Endothelial cell of umbilical vein (primary cell): ENCODE results near the gene HELZ2. TPM values are rescaled to one million over a fixed set of nuclear protein-coding genes. Genes with fewer than 3 reads are reported as not detected.

Experiments
- BruUV-seq: library from RNA; stranded (reverse); fragments of 400-500 nt; replicated peaks from 2 replicates; lab custom pipeline; 2021; lab: Mats Ljungman, UMichigan
- CTCF ChIA-PET: fragments of 300-600, 350-600 bp; sonication (Branson Sonifier 250); formaldehyde crosslinking; loops from one replicate; lab custom pipeline; 2021; ENCODE audit warnings: antibody characterized with exemption, inconsistent platforms; lab: Charles Lee
- POLR2A ChIA-PET: fragments of 300-600, 350-600 bp; sonication (Branson Sonifier 250); formaldehyde crosslinking; loops from one replicate; lab custom pipeline; 2021; ENCODE audit warnings: antibody characterized with exemption, inconsistent platforms; lab: Charles Lee
- DNase-seq: peaks from one replicate; pipeline ENCODE4 v3.0.0-alpha.2; 2011; ENCODE audit warnings: low read depth, low spot score
- FAIRE-seq: peaks from 2 replicates; lab custom pipeline; 2011; peaks lifted over from hg19 to GRCh38; lab: Jason Lieb, UNC
- H2AFZ ChIP-seq: 2 replicates; pipeline ENCODE4 v1.6.0; 2012; ENCODE audit warnings: low read depth, low read length, control low read depth, inconsistent platforms
- H3K27ac ChIP-seq: 2 replicates; pipeline ENCODE4 v1.5.1; 2011; ENCODE audit warnings: low read depth, mild to moderate bottlenecking, control low read depth, low read length, moderate library complexity; ENCODE audit not compliant: insufficient read depth
- H3K27me3 ChIP-seq, 2 experiments: 2 replicates each; pipeline versions ENCODE4 v1.6.0 to v1.6.1; 2011; ENCODE audit warnings: low read length in 2 of 2, mixed read lengths in 1 of 2; ENCODE audit not compliant: control insufficient read depth in 2 of 2, insufficient read depth in 2 of 2
- H3K36me3 ChIP-seq, 2 experiments: 2 replicates in 1 of 2; 3 replicates in 1 of 2; pipeline ENCODE4 v1.5.1; 2011; ENCODE audit warnings: low read length in 2 of 2, mild to moderate bottlenecking in 1 of 2, moderate library complexity in 1 of 2; ENCODE audit not compliant: control insufficient read depth in 2 of 2, insufficient read depth in 2 of 2; ENCODE audit errors: extremely low read depth in 1 of 2
- H3K4me1 ChIP-seq: 3 replicates; pipeline ENCODE4 v1.5.1; 2011; ENCODE audit warnings: mild to moderate bottlenecking, low read length; ENCODE audit not compliant: control insufficient read depth, insufficient read depth; ENCODE audit errors: extremely low read depth
- H3K4me2 ChIP-seq: 2 replicates; pipeline ENCODE4 v1.6.1; 2011; ENCODE audit warnings: low read length, control low read depth, mixed read lengths; ENCODE audit not compliant: insufficient read depth
- H3K4me3 ChIP-seq, 3 experiments: fragments of 200-600 bp in 1 of 3; sonication (generic), shearing (Covaris generic) in 1 of 3; replicated peaks in 1 of 3; 2 replicates each; pipeline ENCODE4 v1.5.1; 2011 to 2016; ENCODE audit warnings: control low read depth in 3 of 3, low read length in 3 of 3, mild to moderate bottlenecking in 2 of 3, inconsistent platforms in 1 of 3, low read depth in 1 of 3, moderate library complexity in 1 of 3; ENCODE audit not compliant: insufficient read depth in 1 of 3
- H3K79me2 ChIP-seq: 2 replicates; pipeline ENCODE4 v1.6.0; 2012; ENCODE audit warnings: low read length, inconsistent platforms; ENCODE audit not compliant: control insufficient read depth, insufficient read depth
- H3K9ac ChIP-seq: replicated peaks from 2 replicates; pipeline ENCODE3; 2011; ENCODE audit warnings: low read length, control low read depth; ENCODE audit not compliant: insufficient read depth; ENCODE audit errors: extremely low read depth
- H3K9me1 ChIP-seq: replicated peaks from 3 replicates; pipeline ENCODE4 v1.6.0; 2011; ENCODE audit warnings: mild to moderate bottlenecking, low read length; ENCODE audit not compliant: control insufficient read depth, insufficient read depth; ENCODE audit errors: extremely low read depth
- H3K9me3 ChIP-seq: replicated peaks from 2 replicates; pipeline ENCODE4 v1.5.1; 2012; ENCODE audit warnings: low read length, inconsistent platforms; ENCODE audit not compliant: control insufficient read depth, insufficient read depth
- H4K20me1 ChIP-seq: replicated peaks from 2 replicates; pipeline ENCODE3; 2011; ENCODE audit warnings: mild to moderate bottlenecking, low read length; ENCODE audit not compliant: control insufficient read depth, insufficient read depth; ENCODE audit errors: extremely low read depth
- FOS ChIP-seq: IDR thresholded peaks from 2 replicates; pipeline ENCODE4 v1.6.1; 2011; ENCODE audit warnings: mild to moderate bottlenecking, low read length, moderate library complexity, borderline replicate concordance; ENCODE audit not compliant: insufficient read depth
- GATA2 ChIP-seq: IDR thresholded peaks from 2 replicates; pipeline ENCODE4 v1.7.0; 2011; ENCODE audit warnings: low read depth, mild to moderate bottlenecking, moderate library complexity, mixed read lengths, low read length; ENCODE audit not compliant: insufficient read length, insufficient read depth
- MYC ChIP-seq: IDR thresholded peaks from one replicate; pipeline ENCODE4 v1.6.1; 2011; ENCODE audit warnings: mild to moderate bottlenecking, low read depth, low read length
- POLR2AphosphoS5 ChIP-seq: IDR thresholded peaks from 2 replicates; pipeline ENCODE4 v1.6.1; 2012; ENCODE audit warnings: low read depth, mild to moderate bottlenecking, control low read depth, low read length, moderate library complexity; ENCODE audit not compliant: insufficient read depth
- dilution Hi-C: fragments of 300-500 bp; cut with MboI; formaldehyde crosslinking; loops from one replicate; pipeline ENCODE4 v1.15.0; 2019; ENCODE audit warnings: low sequenced_read_pairs; ENCODE audit not compliant: extremely low pct_ligation_motif_present
- intact Hi-C: fragments of 100-400 bp; cut with micrococcal nuclease; formaldehyde crosslinking; loops from one replicate; pipeline ENCODE4 v1.10.0; 2022
- polyA plus RNA-seq, 4 experiments: library from polyadenylated mRNA; depleted of rRNA in 3 of 4; stranded (reverse) in 3 of 4; unstranded in 1 of 4; fragments of >200 nt; gene quantifications; 2 replicates each; pipeline versions ENCODE4 v1.2.1 to v1.2.3, GENCODE V29; 2011 to 2012; ENCODE audit warnings: missing spikeins in 1 of 4
- total RNA-seq: library from RNA; stranded (reverse); gene quantifications from 2 replicates; pipeline ENCODE4 v1.2.3, GENCODE V29; 2021
- TF ChIP-seq, protein P1 (sequence below): IDR thresholded peaks from 2 replicates; pipeline ENCODE4 v1.6.1; 2011; ENCODE audit not compliant: insufficient read depth, insufficient read length
- TF ChIP-seq, protein P2 (sequence below), 2 donors: IDR thresholded peaks; 1 replicate in 1 of 2; 2 replicates in 1 of 2; pipeline ENCODE4 v1.5.1; 2011; ENCODE audit warnings: low read length in 2 of 2, mild to moderate bottlenecking in 2 of 2, moderate library complexity in 2 of 2, control low read depth in 1 of 2, inconsistent platforms in 1 of 2, low read depth in 1 of 2; ENCODE audit not compliant: insufficient read depth in 1 of 2; ENCODE audit errors: extremely low read depth in 1 of 2

Gene HELZ2
- total and polyA plus RNA-seq, 2 donors (not counting 3 experiments of a cell fraction or from before 2014, with no cell fraction given), result 10.6 to 33.2 TPM

DNA sequence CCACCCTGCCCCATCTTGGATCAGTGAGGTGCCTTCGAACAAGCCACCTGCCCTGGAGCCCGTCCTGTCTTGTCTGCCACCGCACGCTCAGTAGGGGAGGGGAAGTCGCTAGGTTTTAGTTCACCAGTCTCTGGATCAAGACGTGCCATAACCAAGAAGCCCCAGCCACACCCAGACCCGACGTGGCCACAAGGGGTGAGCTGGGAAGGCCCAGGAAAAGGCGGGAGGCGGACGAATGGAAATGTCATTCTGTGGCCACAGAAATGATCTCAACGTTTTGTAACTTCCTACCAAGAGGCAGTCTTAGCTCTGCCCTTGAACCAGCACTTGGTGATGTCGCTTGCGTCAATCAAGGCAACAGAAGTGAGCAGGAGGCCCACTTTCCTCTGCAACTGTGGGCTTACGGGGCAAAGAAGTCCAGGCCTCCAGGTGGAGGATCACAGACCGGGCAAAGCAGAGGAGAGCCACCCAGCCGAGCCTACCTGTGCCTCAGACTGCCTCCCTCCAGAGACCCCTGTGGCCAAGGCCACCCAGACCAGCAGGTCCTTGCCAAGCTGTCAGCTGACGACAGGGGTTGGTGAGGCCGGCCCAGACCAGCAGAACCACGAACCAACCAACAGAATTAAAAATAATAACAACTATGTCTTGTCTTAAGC lies 38.4 kb upstream of the HELZ2 start:
- intact Hi-C loops (no loop called here), dilution Hi-C loops (no loop called here)
- Histone ChIP-seq H3K4me2 (no peak overlapping the region), H3K9ac (no peak overlapping the region), H2AFZ (no peak overlapping the region), H3K27ac (no peak overlapping the region), H3K36me3 (peaks cover 4% of the 10 kb centered on the region in 2 experiments), H3K4me1 (no peaks in the 10 kb centered on the region), H4K20me1 (no peaks in the 10 kb centered on the region), H3K79me2 (peaks cover 13% of the 10 kb centered on the region), H3K9me3 (no peaks in the 10 kb centered on the region), H3K27me3 (no peaks in the 10 kb centered on the region), H3K4me3 (no peak overlapping the region), H3K9me1 (no peaks in the 10 kb centered on the region)
- ChIA-PET POLR2A (no interaction called here), CTCF (interaction anchor here (1.8 kb wide), 1 partner anchor 75 kb away, joined by 3 read pairs; the partner anchor contains the start of gene PTK6)
- DNase-seq (no peak), FAIRE-seq (no peak)
- BruUV-seq, result no TSS peak
- TF ChIP-seq GATA2 (no peak), POLR2AphosphoS5 (no peak), FOS (no peak), MYC (no peak)
- TF ChIP-seq, protein P1, sequence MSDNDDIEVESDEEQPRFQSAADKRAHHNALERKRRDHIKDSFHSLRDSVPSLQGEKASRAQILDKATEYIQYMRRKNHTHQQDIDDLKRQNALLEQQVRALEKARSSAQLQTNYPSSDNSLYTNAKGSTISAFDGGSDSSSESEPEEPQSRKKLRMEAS, result no peak
- TF ChIP-seq, protein P2, sequence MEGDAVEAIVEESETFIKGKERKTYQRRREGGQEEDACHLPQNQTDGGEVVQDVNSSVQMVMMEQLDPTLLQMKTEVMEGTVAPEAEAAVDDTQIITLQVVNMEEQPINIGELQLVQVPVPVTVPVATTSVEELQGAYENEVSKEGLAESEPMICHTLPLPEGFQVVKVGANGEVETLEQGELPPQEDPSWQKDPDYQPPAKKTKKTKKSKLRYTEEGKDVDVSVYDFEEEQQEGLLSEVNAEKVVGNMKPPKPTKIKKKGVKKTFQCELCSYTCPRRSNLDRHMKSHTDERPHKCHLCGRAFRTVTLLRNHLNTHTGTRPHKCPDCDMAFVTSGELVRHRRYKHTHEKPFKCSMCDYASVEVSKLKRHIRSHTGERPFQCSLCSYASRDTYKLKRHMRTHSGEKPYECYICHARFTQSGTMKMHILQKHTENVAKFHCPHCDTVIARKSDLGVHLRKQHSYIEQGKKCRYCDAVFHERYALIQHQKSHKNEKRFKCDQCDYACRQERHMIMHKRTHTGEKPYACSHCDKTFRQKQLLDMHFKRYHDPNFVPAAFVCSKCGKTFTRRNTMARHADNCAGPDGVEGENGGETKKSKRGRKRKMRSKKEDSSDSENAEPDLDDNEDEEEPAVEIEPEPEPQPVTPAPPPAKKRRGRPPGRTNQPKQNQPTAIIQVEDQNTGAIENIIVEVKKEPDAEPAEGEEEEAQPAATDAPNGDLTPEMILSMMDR (IDR thresholded peaks at IDR 0.05; ENCODE audit: extremely low read depth in 1 of 2, insufficient read depth in 1 of 2, low read depth in 1 of 2, low read length in 2 of 2), result no peak
